HG03039 (cell line): ENCODE measurements around the gene ST14.

ENCODE experiments used
- ATAC-seq: cut with Tn5 transposase; IDR thresholded peaks from one replicate; pipeline ENCODE4 v1.9.1; 2021; ENCODE audit warnings: mild to moderate bottlenecking, moderate library complexity; ENCODE audit not compliant: unreplicated experiment

The ST14 gene

GRCh38 chr11:130159657-130160497 is at the start of gene ST14:
TSS of gene ST14 (plus strand) at chr11:130159782. CDS start at chr11:130159980, 198 bp downstream.
- no peak for ATAC-seq

GRCh38 chr11:130110339-130111108 is 49.1 kb upstream of the ST14 start:
- ATAC-seq: no peak

GRCh38 chr11:130112071-130112830 is 47.3 kb upstream of the ST14 start:
- ATAC-seq: no peak

- no peak for ATAC-seq
Observed at GRCh38 chr11:130114281-130114680, 45.3 kb upstream of the ST14 start.

- no peak for ATAC-seq
Observed at GRCh38 chr11:130114726-130115125, 44.9 kb upstream of the ST14 start.

- no peak for ATAC-seq
Observed at GRCh38 chr11:130115218-130115617, 44.4 kb upstream of the ST14 start.

- peak; percentile 78 for ATAC-seq
Observed at GRCh38 chr11:130118165-130118564, 41.4 kb upstream of the ST14 start.

- ATAC-seq: no peak
Observed at GRCh38 chr11:130118636-130119387, 40.8 kb upstream of the ST14 start.

- no peak for ATAC-seq
Observed at GRCh38 chr11:130120045-130120444, 39.5 kb upstream of the ST14 start.

GRCh38 chr11:130121445-130121978 is 38.1 kb upstream of the ST14 start:
- ATAC-seq: no peak

GRCh38 chr11:130122141-130122575 is 37.4 kb upstream of the ST14 start:
- no peak for ATAC-seq

- no peak for ATAC-seq
Observed at GRCh38 chr11:130123414-130124040, 36.1 kb upstream of the ST14 start.

GRCh38 chr11:130124096-130124495 is 35.5 kb upstream of the ST14 start:
- no peak for ATAC-seq

GRCh38 chr11:130125638-130126037 is 33.9 kb upstream of the ST14 start:
- ATAC-seq: no peak

GRCh38 chr11:130126516-130126915 is 33.1 kb upstream of the ST14 start:
- ATAC-seq: no peak

GRCh38 chr11:130127509-130127908 is 32.1 kb upstream of the ST14 start:
- ATAC-seq: no peak

GRCh38 chr11:130128626-130129025 is 31.0 kb upstream of the ST14 start:
- no peak for ATAC-seq

- ATAC-seq: no peak
Observed at GRCh38 chr11:130129922-130130321, 29.7 kb upstream of the ST14 start.

- peak; percentile 62 for ATAC-seq
Observed at GRCh38 chr11:130131961-130132850, 27.4 kb upstream of the ST14 start.
